ENCODE results near the gene SLC7A7.
"Not testable (repeated sequence)": the region's sequence is repeated elsewhere in the genome, so short reads cannot be mapped to it uniquely, and the experiment has no call there.

Gene SLC7A7

GRCh38 chr14:22814941-22815713 lies at the start of gene SLC7A7:
Gene SLC7A7 (minus strand): TSS chr14:22815435. CDS start chr14:22813398, 2,037 bp downstream.
- DNase-seq (ENCODE audit: low spot score) = peak; percentile 71

GRCh38 chr14:22864979-22865378 lies 49.7 kb upstream of the SLC7A7 start:
- DNase-seq (ENCODE audit: low spot score) = no peak

- no peak for DNase-seq (ENCODE audit: low spot score)
Observed at GRCh38 chr14:22861651-22862050, 46.4 kb upstream of the SLC7A7 start.

- not testable (repeated sequence) for DNase-seq (ENCODE audit: low spot score)
Observed at GRCh38 chr14:22860377-22860776, 45.1 kb upstream of the SLC7A7 start.

- no peak for DNase-seq (ENCODE audit: low spot score)
Observed at GRCh38 chr14:22856428-22856827, 41.2 kb upstream of the SLC7A7 start.

GRCh38 chr14:22854963-22855724 lies 39.9 kb upstream of the SLC7A7 start:
- peak; percentile 76 for DNase-seq (ENCODE audit: low spot score)

GRCh38 chr14:22854296-22854695 lies 39.1 kb upstream of the SLC7A7 start:
- DNase-seq (ENCODE audit: low spot score) = not testable (repeated sequence)

GRCh38 chr14:22852940-22853767 lies 37.9 kb upstream of the SLC7A7 start:
- peak; percentile 85 for DNase-seq (ENCODE audit: low spot score)

- DNase-seq (ENCODE audit: low spot score) = no peak
Observed at GRCh38 chr14:22852599-22852939, 37.3 kb upstream of the SLC7A7 start.

- not testable (repeated sequence) for DNase-seq (ENCODE audit: low spot score)
Observed at GRCh38 chr14:22852178-22852577, 36.9 kb upstream of the SLC7A7 start.

- peak; percentile 98 for DNase-seq (ENCODE audit: low spot score)
Observed at GRCh38 chr14:22850944-22851764, 35.9 kb upstream of the SLC7A7 start.

- peak; percentile 42 for DNase-seq (ENCODE audit: low spot score)
Observed at GRCh38 chr14:22849212-22849819, 34.1 kb upstream of the SLC7A7 start.

GRCh38 chr14:22848351-22849164 lies 33.3 kb upstream of the SLC7A7 start:
- DNase-seq (ENCODE audit: low spot score) = peak; percentile 62

GRCh38 chr14:22847661-22848341 lies 32.6 kb upstream of the SLC7A7 start:
- DNase-seq (ENCODE audit: low spot score) = peak; percentile 37

- no peak for DNase-seq (ENCODE audit: low spot score)
Observed at GRCh38 chr14:22846811-22847307, 31.6 kb upstream of the SLC7A7 start.

GRCh38 chr14:22845821-22846625 lies 30.8 kb upstream of the SLC7A7 start:
- DNase-seq (ENCODE audit: low spot score) = no peak

GRCh38 chr14:22845103-22845394 lies 29.8 kb upstream of the SLC7A7 start:
- no peak for DNase-seq (ENCODE audit: low spot score)

- no peak for DNase-seq (ENCODE audit: low spot score)
Observed at GRCh38 chr14:22844221-22845102, 29.2 kb upstream of the SLC7A7 start.

All from kidney tubule cell (primary cell).